ENCODE results near the gene CNTLN.

Gene CNTLN

DNA sequence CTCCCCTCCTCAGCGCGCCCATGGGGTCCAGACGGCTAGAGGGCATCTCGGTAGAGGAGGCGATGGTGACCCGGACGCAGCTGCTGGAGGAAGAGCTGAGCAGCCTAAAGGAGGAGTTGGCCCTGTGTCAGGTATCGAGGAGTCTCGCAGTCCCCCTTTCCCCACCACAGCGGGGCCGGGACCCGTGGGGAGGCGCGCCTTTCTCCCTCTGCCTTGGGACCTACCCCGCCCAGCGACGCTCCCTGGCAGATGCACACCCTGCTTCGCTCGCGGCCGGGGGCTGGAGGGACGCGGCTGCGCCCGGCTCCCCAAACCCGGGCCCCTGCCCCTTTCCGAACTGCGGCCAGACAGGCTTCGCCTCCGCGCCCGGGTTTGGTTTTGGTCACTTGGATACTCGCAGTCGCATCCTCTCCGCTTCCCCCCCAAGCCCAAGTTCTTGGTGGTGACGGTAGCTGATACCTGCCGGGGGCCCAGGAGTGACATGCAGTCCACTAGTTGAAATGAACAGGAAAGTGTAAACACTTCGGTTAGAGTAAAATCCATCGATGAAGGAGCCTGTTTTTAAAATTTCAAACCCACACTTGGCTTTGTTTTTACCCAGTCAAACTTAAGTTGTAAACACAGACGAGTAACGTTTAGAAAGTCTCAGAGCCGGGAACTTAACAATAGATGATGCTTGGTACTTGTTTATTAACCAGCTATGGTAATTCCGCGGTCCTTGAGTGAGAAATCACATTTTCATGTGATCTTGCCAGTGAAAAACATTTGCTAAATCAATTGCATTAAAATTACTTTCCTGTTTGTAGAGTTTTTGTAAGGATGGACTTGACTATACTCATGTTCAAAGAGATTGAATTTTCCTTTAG lies 688 bp downstream of the CNTLN start:
- Histone ChIP-seq H3K27ac (ENCODE audit: low read depth in 2 of 2, low read length in 2 of 2) (peak overlapping the region; percentile 73 to 74), H3K36me3 (ENCODE audit: control insufficient read depth in 2 of 2, insufficient read depth in 2 of 2, low read length in 2 of 2) (no peaks in the 10 kb centered on the region), H3K9ac (ENCODE audit: low read depth in 1 of 2, low read length in 2 of 2) (peak overlapping the region; percentile 58 to 79), H3K27me3 (ENCODE audit: control insufficient read depth in 2 of 2, insufficient read depth in 2 of 2, low read length in 2 of 2) (no peaks in the 10 kb centered on the region), H3K4me3 (ENCODE audit: low read length in 2 of 2) (peak overlapping the region; percentile 83 to 84), H3K4me1 (ENCODE audit: control insufficient read depth in 2 of 2, insufficient read depth in 2 of 2, low read length in 2 of 2) (peaks cover 2 to 4% of the 10 kb centered on the region in 2 donors), H3K9me3 (ENCODE audit: control insufficient read depth in 2 of 2, low read length in 2 of 2) (no peaks in the 10 kb centered on the region)

DNA sequence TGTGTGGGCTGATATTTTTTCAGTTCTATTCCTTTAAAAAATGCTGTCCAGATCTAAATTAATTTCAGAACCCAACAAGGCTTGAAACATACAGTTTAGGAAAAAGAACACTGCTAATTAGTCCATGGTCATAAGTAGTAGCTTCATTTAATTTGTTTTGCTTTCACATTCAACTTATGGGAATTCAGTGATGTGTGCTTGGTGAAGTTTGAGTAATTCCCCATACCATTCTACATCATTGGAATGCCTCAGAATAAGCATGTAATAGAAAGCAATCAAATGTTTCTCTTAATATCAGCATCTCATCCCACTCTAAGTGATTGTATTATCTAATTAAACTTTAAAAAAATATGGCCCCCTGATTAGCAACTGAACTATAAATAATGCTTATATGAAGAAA lies 2.7 kb downstream of the CNTLN start:
- no peaks in the 10 kb centered on the region for H3K27me3 ChIP-seq (ENCODE audit: control insufficient read depth in 2 of 2, insufficient read depth in 2 of 2, low read length in 2 of 2)
- H3K27ac ChIP-seq (ENCODE audit: low read depth in 2 of 2, low read length in 2 of 2): no peak overlapping the region
- no peaks in the 10 kb centered on the region for H3K36me3 ChIP-seq (ENCODE audit: control insufficient read depth in 2 of 2, insufficient read depth in 2 of 2, low read length in 2 of 2)
- no peak overlapping the region for H3K9ac ChIP-seq (ENCODE audit: low read depth in 1 of 2, low read length in 2 of 2)
- H3K9me3 ChIP-seq (ENCODE audit: control insufficient read depth in 2 of 2, low read length in 2 of 2): no peaks in the 10 kb centered on the region
- H3K4me1 ChIP-seq (ENCODE audit: control insufficient read depth in 2 of 2, insufficient read depth in 2 of 2, low read length in 2 of 2): peaks cover 2 to 4% of the 10 kb centered on the region in 2 donors
- H3K4me3 ChIP-seq (ENCODE audit: low read length in 2 of 2): no peak overlapping the region

DNA sequence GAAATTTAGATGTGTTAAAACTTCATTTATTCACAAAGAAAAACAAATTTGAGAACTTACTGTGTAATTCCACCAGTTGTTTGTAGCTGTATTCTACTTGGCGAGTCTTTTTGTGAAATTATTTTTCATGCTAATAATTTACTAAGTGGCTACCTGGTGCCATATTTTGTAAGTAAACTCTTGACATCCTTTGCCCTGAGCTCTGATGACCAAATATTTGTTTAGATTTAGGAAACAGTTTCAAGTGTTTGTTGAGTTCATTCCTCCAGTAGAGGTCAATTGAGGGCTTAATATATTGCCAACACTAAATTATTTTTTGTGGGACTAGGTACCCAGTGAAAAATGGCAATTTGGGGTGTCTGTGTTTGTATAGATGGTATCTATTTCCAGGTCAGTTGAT lies 3.7 kb downstream of the CNTLN start:
- H3K27me3 ChIP-seq (ENCODE audit: control insufficient read depth in 2 of 2, insufficient read depth in 2 of 2, low read length in 2 of 2): no peaks in the 10 kb centered on the region
- H3K27ac ChIP-seq (ENCODE audit: low read depth in 2 of 2, low read length in 2 of 2): no peak overlapping the region
- H3K9me3 ChIP-seq (ENCODE audit: control insufficient read depth in 2 of 2, low read length in 2 of 2): no peaks in the 10 kb centered on the region
- H3K4me1 ChIP-seq (ENCODE audit: control insufficient read depth in 2 of 2, insufficient read depth in 2 of 2, low read length in 2 of 2): peaks cover 2 to 4% of the 10 kb centered on the region in 2 donors
- no peak overlapping the region for H3K4me3 ChIP-seq (ENCODE audit: low read length in 2 of 2)
- H3K36me3 ChIP-seq (ENCODE audit: control insufficient read depth in 2 of 2, insufficient read depth in 2 of 2, low read length in 2 of 2): no peaks in the 10 kb centered on the region
- no peak overlapping the region for H3K9ac ChIP-seq (ENCODE audit: low read depth in 1 of 2, low read length in 2 of 2)

DNA sequence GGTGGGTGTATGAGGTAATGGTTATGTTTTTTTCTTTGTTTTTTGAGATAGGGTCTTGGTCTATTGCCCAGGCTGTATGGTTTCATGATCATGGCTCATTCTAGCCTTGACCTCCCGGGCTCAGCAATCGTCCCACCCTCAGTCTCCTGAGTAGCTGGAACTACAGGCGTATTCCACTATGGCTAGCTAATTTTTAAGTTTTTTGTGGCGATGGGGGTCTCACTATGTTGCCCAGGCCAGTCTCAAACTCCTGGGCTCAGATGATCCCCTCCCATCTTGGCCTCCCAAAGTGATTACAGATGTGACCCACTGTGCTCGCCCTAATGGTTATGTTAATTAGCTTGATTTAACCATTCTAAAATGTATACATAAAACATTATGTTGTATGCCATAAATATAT lies 5.6 kb downstream of the CNTLN start:
- H3K9ac ChIP-seq (ENCODE audit: low read depth in 1 of 2, low read length in 2 of 2): no peak overlapping the region
- H3K27ac ChIP-seq (ENCODE audit: low read depth in 2 of 2, low read length in 2 of 2): no peak overlapping the region
- H3K9me3 ChIP-seq (ENCODE audit: control insufficient read depth in 2 of 2, low read length in 2 of 2): no peaks in the 10 kb centered on the region
- no peaks in the 10 kb centered on the region for H3K36me3 ChIP-seq (ENCODE audit: control insufficient read depth in 2 of 2, insufficient read depth in 2 of 2, low read length in 2 of 2)
- H3K27me3 ChIP-seq (ENCODE audit: control insufficient read depth in 2 of 2, insufficient read depth in 2 of 2, low read length in 2 of 2): no peaks in the 10 kb centered on the region
- H3K4me3 ChIP-seq (ENCODE audit: low read length in 2 of 2): no peak overlapping the region
- no peaks in the 10 kb centered on the region for H3K4me1 ChIP-seq (ENCODE audit: control insufficient read depth in 2 of 2, insufficient read depth in 2 of 2, low read length in 2 of 2)

DNA sequence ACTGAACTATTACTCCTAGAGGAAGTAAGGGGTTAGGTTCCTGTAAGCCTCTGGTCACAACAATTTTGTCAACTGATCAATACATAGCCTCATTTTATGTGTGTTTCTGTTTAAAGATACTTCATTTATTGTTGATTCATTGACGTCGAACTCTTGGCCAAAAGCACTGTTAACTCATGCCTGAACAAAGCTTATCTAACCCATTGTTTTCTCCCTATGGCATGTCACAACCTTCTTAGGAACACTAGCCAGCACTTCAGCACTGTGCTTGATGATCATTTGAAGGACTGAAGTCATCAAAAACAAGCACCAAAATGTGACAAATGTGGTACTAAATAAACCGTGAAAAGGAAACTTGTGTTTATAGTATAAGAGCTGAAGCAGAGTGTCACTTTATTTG lies 13.5 kb downstream of the CNTLN start:
- Histone ChIP-seq H3K36me3 (ENCODE audit: control insufficient read depth in 2 of 2, insufficient read depth in 2 of 2, low read length in 2 of 2) (no peaks in the 10 kb centered on the region), H3K27ac (ENCODE audit: low read depth in 2 of 2, low read length in 2 of 2) (no peak overlapping the region), H3K27me3 (ENCODE audit: control insufficient read depth in 2 of 2, insufficient read depth in 2 of 2, low read length in 2 of 2) (no peaks in the 10 kb centered on the region)

DNA sequence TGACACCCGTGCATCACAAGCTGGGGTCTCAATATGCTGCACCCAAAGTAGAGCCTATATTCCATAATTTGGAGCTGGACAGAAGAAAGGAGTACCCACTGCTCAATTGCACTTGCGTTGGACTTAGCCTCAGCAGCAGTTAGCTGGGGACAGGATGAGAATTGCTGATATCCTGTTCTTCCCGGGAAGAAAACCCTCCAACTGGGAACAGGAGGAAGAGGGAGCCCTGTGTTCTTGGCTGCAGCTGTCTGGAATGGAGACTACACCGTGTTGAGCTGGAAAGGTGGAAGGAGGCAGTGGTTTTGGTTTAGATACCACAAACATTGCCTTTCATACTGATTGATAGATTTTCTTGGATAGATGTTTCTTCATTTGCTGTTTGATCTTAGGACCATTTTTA lies 24.6 kb downstream of the CNTLN start:
- H3K4me1 ChIP-seq (ENCODE audit: control insufficient read depth in 2 of 2, insufficient read depth in 2 of 2, low read length in 2 of 2): no peaks in the 10 kb centered on the region
- H3K9ac ChIP-seq (ENCODE audit: low read depth in 1 of 2, low read length in 2 of 2): no peak overlapping the region
- no peaks in the 10 kb centered on the region for H3K9me3 ChIP-seq (ENCODE audit: control insufficient read depth in 2 of 2, low read length in 2 of 2)
- no peaks in the 10 kb centered on the region for H3K27me3 ChIP-seq (ENCODE audit: control insufficient read depth in 2 of 2, insufficient read depth in 2 of 2, low read length in 2 of 2)
- H3K36me3 ChIP-seq (ENCODE audit: control insufficient read depth in 2 of 2, insufficient read depth in 2 of 2, low read length in 2 of 2): no peaks in the 10 kb centered on the region
- H3K27ac ChIP-seq (ENCODE audit: low read depth in 2 of 2, low read length in 2 of 2): no peak overlapping the region
- no peak overlapping the region for H3K4me3 ChIP-seq (ENCODE audit: low read length in 2 of 2)

More for the DNA sequence above, 13.5 kb downstream of the CNTLN start:
- no peak overlapping the region for H3K4me3 ChIP-seq (ENCODE audit: low read length in 2 of 2)
- H3K9me3 ChIP-seq (ENCODE audit: control insufficient read depth in 2 of 2, low read length in 2 of 2): no peaks in the 10 kb centered on the region
- no peak overlapping the region for H3K9ac ChIP-seq (ENCODE audit: low read depth in 1 of 2, low read length in 2 of 2)
- no peaks in the 10 kb centered on the region for H3K4me1 ChIP-seq (ENCODE audit: control insufficient read depth in 2 of 2, insufficient read depth in 2 of 2, low read length in 2 of 2)

DNA sequence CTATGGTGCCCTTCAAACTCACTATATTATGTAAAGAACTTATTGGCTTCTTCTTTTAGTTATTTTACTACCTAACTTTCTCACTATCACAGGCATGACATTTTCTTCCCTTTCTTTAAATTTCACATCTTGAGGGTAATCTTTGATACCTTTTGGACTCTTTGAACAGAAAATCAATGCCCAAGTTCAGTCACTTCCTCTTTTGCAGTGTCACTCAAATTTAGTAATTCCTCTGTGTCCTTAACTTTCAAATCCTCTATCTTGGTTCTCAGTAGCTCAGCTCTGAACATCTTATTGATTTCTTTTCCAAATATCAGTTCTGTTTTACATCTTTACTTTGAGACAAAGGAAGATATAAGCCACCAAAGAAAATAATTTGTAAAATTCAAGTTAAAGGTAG lies 25.5 kb downstream of the CNTLN start:
- Histone ChIP-seq H3K4me1 (ENCODE audit: control insufficient read depth in 2 of 2, insufficient read depth in 2 of 2, low read length in 2 of 2) (no peaks in the 10 kb centered on the region), H3K4me3 (ENCODE audit: low read length in 2 of 2) (no peak overlapping the region), H3K27ac (ENCODE audit: low read depth in 2 of 2, low read length in 2 of 2) (no peak overlapping the region), H3K36me3 (ENCODE audit: control insufficient read depth in 2 of 2, insufficient read depth in 2 of 2, low read length in 2 of 2) (no peaks in the 10 kb centered on the region), H3K27me3 (ENCODE audit: control insufficient read depth in 2 of 2, insufficient read depth in 2 of 2, low read length in 2 of 2) (no peaks in the 10 kb centered on the region), H3K9ac (ENCODE audit: low read depth in 1 of 2, low read length in 2 of 2) (no peak overlapping the region), H3K9me3 (ENCODE audit: control insufficient read depth in 2 of 2, low read length in 2 of 2) (no peaks in the 10 kb centered on the region)

DNA sequence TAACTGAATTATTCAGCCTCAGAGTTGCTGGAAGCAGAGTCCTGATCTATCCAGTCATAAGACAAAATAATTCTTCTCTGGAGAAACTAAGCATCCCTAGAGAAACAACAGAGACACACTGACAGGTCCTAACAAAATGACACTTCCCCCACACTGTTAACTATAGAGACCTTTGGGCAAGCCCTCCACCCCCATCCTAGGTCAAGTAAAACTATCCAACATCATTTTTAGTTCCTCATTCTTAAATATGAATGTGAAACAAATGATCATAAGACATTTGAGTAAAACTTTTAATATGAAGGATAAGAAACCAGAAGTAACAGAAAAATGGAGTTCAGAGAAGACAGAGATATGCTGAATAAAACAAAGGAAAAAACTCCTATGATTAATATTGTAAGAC lies 30.9 kb downstream of the CNTLN start:
- no peak overlapping the region for H3K9ac ChIP-seq (ENCODE audit: low read depth in 1 of 2, low read length in 2 of 2)
- no peaks in the 10 kb centered on the region for H3K36me3 ChIP-seq (ENCODE audit: control insufficient read depth in 2 of 2, insufficient read depth in 2 of 2, low read length in 2 of 2)
- no peaks in the 10 kb centered on the region for H3K27me3 ChIP-seq (ENCODE audit: control insufficient read depth in 2 of 2, insufficient read depth in 2 of 2, low read length in 2 of 2)
- no peaks in the 10 kb centered on the region for H3K4me1 ChIP-seq (ENCODE audit: control insufficient read depth in 2 of 2, insufficient read depth in 2 of 2, low read length in 2 of 2)
- H3K4me3 ChIP-seq (ENCODE audit: low read length in 2 of 2): no peak overlapping the region
- no peaks in the 10 kb centered on the region for H3K9me3 ChIP-seq (ENCODE audit: control insufficient read depth in 2 of 2, low read length in 2 of 2)
- no peak overlapping the region for H3K27ac ChIP-seq (ENCODE audit: low read depth in 2 of 2, low read length in 2 of 2)

DNA sequence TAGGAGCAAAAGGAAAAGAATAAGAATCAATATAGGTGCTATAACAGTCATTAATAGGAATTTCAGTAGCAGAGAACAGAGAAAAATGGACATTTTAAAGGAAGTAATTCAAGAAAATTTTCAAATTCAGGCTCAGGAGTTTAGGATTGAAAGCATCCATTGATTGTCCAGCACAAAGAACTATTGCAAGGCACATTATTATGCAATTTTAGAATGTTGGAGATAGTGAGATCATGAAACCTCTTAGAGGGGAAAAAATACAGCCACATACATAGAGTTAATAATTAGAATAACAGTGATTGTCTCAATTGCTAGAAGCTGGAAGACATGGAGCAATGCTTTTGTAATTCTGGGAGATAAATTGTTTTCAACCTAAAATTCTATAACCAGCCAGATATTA lies 31.5 kb downstream of the CNTLN start:
- H3K4me1 ChIP-seq (ENCODE audit: control insufficient read depth in 2 of 2, insufficient read depth in 2 of 2, low read length in 2 of 2): no peaks in the 10 kb centered on the region

DNA sequence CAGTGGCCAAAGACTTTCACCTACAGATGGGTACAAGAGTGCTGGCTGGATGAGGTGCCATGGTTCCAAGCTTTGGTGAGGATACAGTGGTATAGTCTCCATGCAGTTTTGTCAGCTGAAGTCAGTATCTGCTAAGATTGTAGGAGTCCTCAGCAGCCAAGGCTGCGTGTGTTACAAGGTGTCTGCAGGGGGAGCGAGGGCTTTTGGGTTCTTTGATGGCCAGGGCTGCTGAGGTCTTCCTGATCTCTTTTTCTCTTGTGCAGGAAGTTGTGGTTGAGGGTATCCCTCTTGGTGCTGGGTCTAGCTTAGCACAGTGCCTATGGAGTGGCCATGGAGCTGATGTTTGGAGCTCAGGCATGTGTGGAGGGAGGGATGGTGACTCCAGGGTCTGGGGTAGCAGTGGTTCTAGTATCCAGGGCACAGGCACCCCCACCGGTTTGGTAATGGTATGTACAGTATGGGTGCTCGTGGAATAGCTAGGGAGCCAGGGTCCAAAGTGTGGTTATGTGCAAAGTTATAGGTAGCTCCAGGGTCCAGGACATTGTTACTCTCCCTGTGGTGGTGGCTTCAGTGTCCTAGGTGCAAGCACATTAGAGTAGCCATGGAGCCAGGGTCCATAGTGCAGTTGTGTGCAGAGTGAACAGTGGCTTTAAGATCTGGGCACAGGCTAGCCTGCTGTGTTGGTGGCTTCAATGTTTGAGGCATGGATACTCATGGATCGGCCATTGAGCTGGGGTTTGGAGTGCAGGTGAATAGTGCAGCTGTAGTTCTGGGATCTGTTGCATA lies 36.7 kb downstream of the CNTLN start:
- no peaks in the 10 kb centered on the region for H3K9me3 ChIP-seq (ENCODE audit: control insufficient read depth in 2 of 2, low read length in 2 of 2)
- no peak overlapping the region for H3K4me3 ChIP-seq (ENCODE audit: low read length in 2 of 2)
- no peak overlapping the region for H3K9ac ChIP-seq (ENCODE audit: low read depth in 1 of 2, low read length in 2 of 2)
- H3K36me3 ChIP-seq (ENCODE audit: control insufficient read depth in 2 of 2, insufficient read depth in 2 of 2, low read length in 2 of 2): no peaks in the 10 kb centered on the region
- no peak overlapping the region for H3K27ac ChIP-seq (ENCODE audit: low read depth in 2 of 2, low read length in 2 of 2)
- H3K4me1 ChIP-seq (ENCODE audit: control insufficient read depth in 2 of 2, insufficient read depth in 2 of 2, low read length in 2 of 2): no peaks in the 10 kb centered on the region
- H3K27me3 ChIP-seq (ENCODE audit: control insufficient read depth in 2 of 2, insufficient read depth in 2 of 2, low read length in 2 of 2): no peaks in the 10 kb centered on the region

More for the DNA sequence above, 31.5 kb downstream of the CNTLN start:
- no peak overlapping the region for H3K27ac ChIP-seq (ENCODE audit: low read depth in 2 of 2, low read length in 2 of 2)
- no peak overlapping the region for H3K4me3 ChIP-seq (ENCODE audit: low read length in 2 of 2)
- no peaks in the 10 kb centered on the region for H3K36me3 ChIP-seq (ENCODE audit: control insufficient read depth in 2 of 2, insufficient read depth in 2 of 2, low read length in 2 of 2)
- H3K9me3 ChIP-seq (ENCODE audit: control insufficient read depth in 2 of 2, low read length in 2 of 2): no peaks in the 10 kb centered on the region
- no peaks in the 10 kb centered on the region for H3K27me3 ChIP-seq (ENCODE audit: control insufficient read depth in 2 of 2, insufficient read depth in 2 of 2, low read length in 2 of 2)
- no peak overlapping the region for H3K9ac ChIP-seq (ENCODE audit: low read depth in 1 of 2, low read length in 2 of 2)
